Fibroblast of pulmonary artery (primary cell): ENCODE measurements around the gene WEE1.

ENCODE experiments used
- DNase-seq: peaks from one replicate; pipeline ENCODE4 v3.0.0-alpha.2; 2010; ENCODE audit warnings: low read depth
- H3K4me3 ChIP-seq: replicated peaks from 2 replicates; pipeline ENCODE4 v1.5.1; 2011; ENCODE audit warnings: low read depth, mild to moderate bottlenecking, control low read depth, low read length, moderate library complexity
- TF ChIP-seq, protein P1 (sequence below): IDR thresholded peaks from 2 replicates; pipeline ENCODE4 v1.5.1; 2011; ENCODE audit warnings: mild to moderate bottlenecking, control low read depth, low read length, inconsistent platforms; ENCODE audit errors: missing control alignments

Gene WEE1

DNA sequence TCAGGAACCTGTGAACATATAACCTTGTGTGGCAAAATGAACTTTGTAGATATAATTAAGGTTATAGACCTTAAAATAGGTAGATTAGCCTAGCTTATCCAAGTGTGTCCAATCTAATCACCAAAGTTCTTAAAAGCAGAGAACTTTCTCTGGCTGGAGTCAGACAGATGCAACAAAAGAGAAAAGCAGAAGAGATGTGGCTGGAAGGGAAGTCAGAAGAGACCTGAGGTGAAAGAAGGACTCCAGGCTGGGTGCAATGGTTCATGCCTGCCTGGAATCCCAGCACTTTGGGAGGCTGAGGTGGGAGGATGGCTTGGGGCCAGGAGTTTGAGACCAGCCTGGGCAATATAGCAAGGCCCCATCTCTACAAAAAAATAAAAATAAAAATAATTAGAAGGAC, 51.0 kb downstream of the WEE1 start:
- TF ChIP-seq, protein P1, sequence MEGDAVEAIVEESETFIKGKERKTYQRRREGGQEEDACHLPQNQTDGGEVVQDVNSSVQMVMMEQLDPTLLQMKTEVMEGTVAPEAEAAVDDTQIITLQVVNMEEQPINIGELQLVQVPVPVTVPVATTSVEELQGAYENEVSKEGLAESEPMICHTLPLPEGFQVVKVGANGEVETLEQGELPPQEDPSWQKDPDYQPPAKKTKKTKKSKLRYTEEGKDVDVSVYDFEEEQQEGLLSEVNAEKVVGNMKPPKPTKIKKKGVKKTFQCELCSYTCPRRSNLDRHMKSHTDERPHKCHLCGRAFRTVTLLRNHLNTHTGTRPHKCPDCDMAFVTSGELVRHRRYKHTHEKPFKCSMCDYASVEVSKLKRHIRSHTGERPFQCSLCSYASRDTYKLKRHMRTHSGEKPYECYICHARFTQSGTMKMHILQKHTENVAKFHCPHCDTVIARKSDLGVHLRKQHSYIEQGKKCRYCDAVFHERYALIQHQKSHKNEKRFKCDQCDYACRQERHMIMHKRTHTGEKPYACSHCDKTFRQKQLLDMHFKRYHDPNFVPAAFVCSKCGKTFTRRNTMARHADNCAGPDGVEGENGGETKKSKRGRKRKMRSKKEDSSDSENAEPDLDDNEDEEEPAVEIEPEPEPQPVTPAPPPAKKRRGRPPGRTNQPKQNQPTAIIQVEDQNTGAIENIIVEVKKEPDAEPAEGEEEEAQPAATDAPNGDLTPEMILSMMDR = no peak
- DNase-seq = no peak
- H3K4me3 ChIP-seq = no peak overlapping the region

DNA sequence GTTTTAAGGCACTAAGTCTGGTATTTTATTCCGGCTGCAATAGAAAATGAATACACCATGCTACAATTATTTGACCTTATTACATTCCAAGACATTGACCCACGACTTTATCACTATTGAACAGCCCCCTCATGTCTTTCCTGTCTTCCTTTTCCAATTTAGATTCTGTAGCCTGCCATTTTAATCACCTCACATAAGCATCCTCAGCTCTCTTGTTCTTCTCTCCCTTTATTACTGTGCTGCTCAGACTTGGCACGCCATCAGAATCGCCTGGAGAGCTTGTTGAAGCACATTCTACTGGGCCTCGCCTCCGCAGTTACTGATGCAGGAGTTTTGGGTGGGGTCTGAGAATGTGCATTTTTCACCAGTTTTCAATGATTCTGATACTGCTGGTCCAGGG, 51.7 kb downstream of the WEE1 start:
- TF ChIP-seq, protein P1 = no peak
- H3K4me3 ChIP-seq = no peak overlapping the region
- DNase-seq = no peak

DNA sequence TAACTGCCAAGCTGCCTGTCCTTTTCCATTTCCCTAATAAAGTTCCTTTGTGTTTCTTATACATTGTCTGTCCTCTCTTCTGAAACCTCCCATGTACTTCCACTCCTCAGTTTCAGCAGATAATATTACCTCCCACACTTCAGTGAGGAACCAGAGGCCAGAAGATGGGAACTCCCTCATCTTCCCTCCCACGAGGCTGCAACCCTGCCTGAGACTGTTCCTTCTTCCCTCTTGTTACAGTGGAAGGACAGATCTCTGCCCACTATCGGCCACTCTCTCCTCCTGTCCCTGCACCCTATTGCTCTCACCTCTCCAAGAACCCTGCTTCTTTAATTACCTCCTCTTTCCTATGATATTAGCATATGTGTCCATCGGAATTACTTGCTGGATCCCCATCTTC, 52.3 kb downstream of the WEE1 start:
- no peak for DNase-seq
- H3K4me3 ChIP-seq = no peak overlapping the region
- TF ChIP-seq, protein P1 = no peak

DNA sequence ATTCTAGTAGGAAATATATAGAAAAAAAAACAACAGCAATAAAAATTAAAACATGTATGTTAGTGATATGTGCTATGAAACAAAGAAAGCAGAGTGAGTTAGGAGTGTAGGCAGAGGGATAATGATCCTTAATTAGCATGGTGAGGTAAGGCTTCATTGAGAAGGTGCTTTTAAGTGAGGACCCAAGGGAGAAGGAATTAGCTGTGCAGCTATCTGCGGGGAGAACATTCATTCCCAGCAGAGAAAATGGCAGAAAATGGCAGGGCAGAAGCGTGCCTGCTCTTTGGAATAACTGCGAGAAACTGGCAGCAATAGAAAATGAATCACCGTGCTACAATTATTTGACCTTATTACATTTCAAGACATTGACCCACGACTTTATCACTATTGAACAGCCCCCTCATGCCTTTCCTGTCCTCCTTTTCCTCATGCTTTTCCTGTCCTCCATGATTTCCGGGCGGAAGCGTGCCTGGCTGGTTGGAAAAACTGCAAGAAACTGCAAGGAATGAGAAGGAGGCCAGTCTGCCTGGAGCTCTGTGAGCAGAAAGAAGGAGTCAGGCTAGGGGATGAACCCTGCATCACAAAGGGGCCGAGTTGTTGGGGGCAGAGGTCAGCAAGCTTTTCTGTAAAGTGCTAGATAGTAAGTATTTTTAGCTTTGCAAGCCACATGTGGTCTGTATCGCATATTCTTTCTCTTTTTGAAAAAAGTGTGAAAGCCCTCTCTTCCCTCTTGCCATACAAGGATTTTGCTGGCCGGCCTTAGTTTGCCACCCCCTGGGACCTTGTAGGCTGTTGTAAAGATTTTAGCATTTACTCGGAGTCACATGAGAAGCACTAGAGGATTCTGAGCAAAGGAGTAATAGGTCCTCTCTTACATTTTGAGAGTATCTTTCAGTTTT, 53.3 kb downstream of the WEE1 start:
- no peak overlapping the region for H3K4me3 ChIP-seq
- DNase-seq = no peak
- TF ChIP-seq, protein P1 = no peak

DNA sequence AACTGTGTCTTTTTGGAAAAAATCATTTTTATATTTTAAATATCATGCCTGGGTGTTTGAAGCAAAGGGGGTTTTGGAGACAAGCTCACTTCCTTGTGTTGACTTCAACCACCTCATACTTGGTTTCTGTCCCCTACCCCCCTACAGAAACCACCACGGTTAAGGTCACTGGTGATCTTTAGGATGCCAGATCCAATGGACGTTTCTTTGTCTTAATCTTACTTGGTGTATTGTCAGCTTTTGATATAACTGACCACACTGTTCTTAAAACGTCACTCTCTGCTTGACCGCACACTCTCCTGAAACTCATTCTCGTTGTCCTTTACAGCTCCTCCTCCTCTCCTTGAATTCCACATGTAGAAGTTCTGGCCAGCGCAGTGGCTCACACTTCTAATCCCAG, 55.6 kb downstream of the WEE1 start:
- TF ChIP-seq, protein P1 = no peak
- H3K4me3 ChIP-seq = no peak overlapping the region
- no peak for DNase-seq

DNA sequence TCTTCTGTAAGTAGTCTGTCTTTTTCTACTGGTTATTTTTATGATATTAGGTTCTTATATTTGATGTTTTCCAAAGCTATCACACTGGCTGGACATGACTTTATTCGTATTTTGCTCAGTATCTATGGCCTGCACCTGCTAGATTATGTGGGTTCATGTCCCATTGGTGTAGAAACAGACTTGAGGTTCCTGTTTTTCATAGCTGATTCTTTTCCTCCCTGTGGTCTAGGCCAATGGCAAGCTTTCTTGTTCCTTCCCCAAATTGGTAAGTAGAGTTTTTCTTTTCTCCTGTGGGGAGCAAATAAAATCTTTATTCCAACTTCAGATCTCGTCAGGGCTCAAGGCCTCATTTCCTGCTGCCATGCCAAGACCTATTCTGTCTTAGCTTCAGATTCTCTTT, 60.2 kb downstream of the WEE1 start:
- DNase-seq = no peak
- TF ChIP-seq, protein P1 = no peak
- no peak overlapping the region for H3K4me3 ChIP-seq

DNA sequence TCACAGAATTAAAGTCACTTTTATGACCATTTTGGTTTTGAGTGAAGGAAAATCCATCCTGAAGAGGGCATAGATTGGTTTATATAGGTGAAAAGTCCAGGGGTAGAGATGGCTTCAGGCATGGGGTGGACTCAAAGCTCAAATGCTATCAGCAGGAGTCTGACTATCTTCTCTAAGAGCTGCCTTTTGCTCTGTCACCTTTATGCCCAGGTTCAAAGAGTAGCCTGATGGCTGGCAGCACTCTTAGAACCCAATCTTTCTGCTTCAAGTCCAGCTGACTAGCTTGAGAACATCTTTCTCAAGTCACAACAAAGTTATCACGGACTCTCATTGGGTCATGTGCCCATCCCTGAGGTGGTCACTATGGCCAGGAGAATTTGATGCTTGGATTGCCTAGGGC, 63.2 kb downstream of the WEE1 start:
- no peak overlapping the region for H3K4me3 ChIP-seq
- DNase-seq = no peak
- TF ChIP-seq, protein P1 = no peak
